HCT116 (cell line): Measurements from ENCODE around the gene MAPK1. TPM values are rescaled to one million over a fixed set of nuclear protein-coding genes. Genes with fewer than 3 reads are reported as not detected.

Experiments
- ATAC-seq: fragments of 200-7000 bp; cut with Tn5 transposase; 2 replicates; pipeline ENCODE4 v1.9.1; 2020; ENCODE audit warnings: mild to moderate bottlenecking, moderate library complexity
- BruUV-seq: library from RNA; stranded (reverse); fragments of 400-500 nt; replicated peaks from 2 replicates; lab custom pipeline; 2021; lab: Mats Ljungman, UMichigan
- CTCF ChIA-PET: fragments of 300-600 bp; sonication (Branson Sonifier 250); formaldehyde crosslinking; loops from one replicate; lab custom pipeline; 2021; ENCODE audit warnings: antibody characterized with exemption; lab: Charles Lee
- POLR2A ChIA-PET: fragments of 300-600, 350-600 bp; sonication (Branson Sonifier 250); formaldehyde crosslinking; loops from one replicate; lab custom pipeline; 2021; ENCODE audit warnings: antibody characterized with exemption; lab: Charles Lee
- RAD21 ChIA-PET, 2 experiments: fragments of 300-600 bp; sonication (Branson Sonifier 250); formaldehyde crosslinking; loops; one replicate each; lab custom pipeline; 2023; ENCODE audit warnings: low total read pairs in 2 of 2; ENCODE audit not compliant: uncharacterized antibody in 2 of 2, unreplicated experiment in 2 of 2, low non-redundant PET in 1 of 2; lab: Charles Lee
- DNase-seq: peaks from one replicate; pipeline ENCODE4 v3.0.0-alpha.2; 2010; ENCODE audit warnings: low read depth, low spot score
- H2AFZ ChIP-seq: fragments of 200-600 bp; shearing (Covaris generic), sonication (generic); 2 replicates; pipeline ENCODE4 v1.6.1; 2017; ENCODE audit warnings: low read depth, mixed run types, mixed read lengths, antibody characterized with exemption, low read length; ENCODE audit not compliant: poor library complexity, severe bottlenecking
- H3K27ac ChIP-seq: 2 replicates; pipeline ENCODE4 v1.5.1; 2012; ENCODE audit warnings: low read depth, low read length
- H3K27me3 ChIP-seq: fragments of 200-600 bp; sonication (generic); 2 replicates; pipeline ENCODE4 v1.6.1; 2016; ENCODE audit warnings: mixed run types, low read length, mixed read lengths; ENCODE audit not compliant: insufficient read depth
- H3K36me3 ChIP-seq, 2 experiments: fragments of 200-500 bp in 1 of 2; fragments of 200-600 bp in 1 of 2; sonication (Bioruptor generic) in 1 of 2; sonication (generic) in 1 of 2; 2 replicates each; pipeline versions ENCODE4 v1.5.1 to v1.6.1; 2014 to 2016; ENCODE audit warnings: low read length in 2 of 2, inconsistent platforms in 1 of 2, mixed read lengths in 1 of 2, mixed run types in 1 of 2; ENCODE audit not compliant: insufficient read depth in 2 of 2, control insufficient read depth in 1 of 2
- H3K4me1 ChIP-seq, 2 experiments: fragments of 200-600 bp in 1 of 2; sonication (generic) in 1 of 2; 2 replicates each; pipeline versions ENCODE4 v1.5.1 to v1.6.1; 2012 to 2017; ENCODE audit warnings: low read length in 2 of 2, inconsistent platforms in 1 of 2, mild to moderate bottlenecking in 1 of 2, mixed read lengths in 1 of 2, mixed run types in 1 of 2, moderate library complexity in 1 of 2; ENCODE audit not compliant: insufficient read depth in 2 of 2, control insufficient read depth in 1 of 2
- H3K4me2 ChIP-seq: fragments of 200-600 bp; sonication (generic); 2 replicates; pipeline ENCODE4 v1.6.1; 2017; ENCODE audit warnings: mixed run types, low read length, mixed read lengths
- H3K4me3 ChIP-seq, 2 experiments: fragments of 200-600 bp in 1 of 2; sonication (generic) in 1 of 2; replicated peaks in 1 of 2; 2 replicates each; pipeline ENCODE4 v1.5.1; 2011 to 2016; ENCODE audit warnings: low read length in 2 of 2, control low read depth in 1 of 2, low read depth in 1 of 2, mild to moderate bottlenecking in 1 of 2, mixed read lengths in 1 of 2, mixed run types in 1 of 2
- H3K79me2 ChIP-seq: fragments of 200-600 bp; sonication (generic); 2 replicates; pipeline ENCODE4 v1.6.1; 2017; ENCODE audit warnings: mild to moderate bottlenecking, mixed run types, low read length, moderate library complexity, mixed read lengths; ENCODE audit not compliant: insufficient read depth
- H3K9ac ChIP-seq: fragments of 200-600 bp; sonication (generic); 2 replicates; pipeline ENCODE4 v1.6.1; 2016; ENCODE audit warnings: low read length, mixed read lengths
- H3K9me2 ChIP-seq: fragments of 200-600 bp; sonication (generic), shearing (Covaris generic); 2 replicates; pipeline ENCODE4 v1.6.1; 2017; ENCODE audit warnings: mixed run types, mild to moderate bottlenecking, moderate library complexity; ENCODE audit not compliant: insufficient read depth
- H3K9me3 ChIP-seq, 2 experiments: fragments of 200-500 bp in 1 of 2; fragments of 200-600 bp in 1 of 2; sonication (Bioruptor generic) in 1 of 2; sonication (generic) in 1 of 2; 2 replicates each; pipeline ENCODE4 v1.6.1; 2014 to 2017; ENCODE audit warnings: low read length in 2 of 2, mixed read lengths in 2 of 2, inconsistent platforms in 1 of 2, low read depth in 1 of 2, mild to moderate bottlenecking in 1 of 2, mixed run types in 1 of 2, moderate library complexity in 1 of 2; ENCODE audit not compliant: control insufficient read depth in 1 of 2, insufficient read depth in 1 of 2
- H4K20me1 ChIP-seq: fragments of 200-600 bp; sonication (generic), shearing (Covaris generic); 2 replicates; pipeline ENCODE4 v1.6.1; 2017; ENCODE audit warnings: mixed run types, mild to moderate bottlenecking, moderate library complexity; ENCODE audit not compliant: insufficient read depth
- EGR1 ChIP-seq: IDR thresholded peaks from 2 replicates; pipeline ENCODE4 v1.6.1; 2012; ENCODE audit warnings: low read depth
- ELF1 ChIP-seq: IDR thresholded peaks from 2 replicates; pipeline ENCODE4 v1.6.1; 2012; ENCODE audit warnings: low read depth, borderline replicate concordance
- EZH2 ChIP-seq: fragments of 200-600 bp; sonication (generic); IDR thresholded peaks from 2 replicates; pipeline ENCODE4 v1.6.1; 2017; ENCODE audit warnings: antibody characterized with exemption, mixed run types
- EZH2phosphoT487 ChIP-seq: fragments of 200-600 bp; IDR thresholded peaks from 2 replicates; pipeline ENCODE4 v1.6.1; 2018; ENCODE audit warnings: antibody characterized with exemption, borderline replicate concordance
- FOSL1 ChIP-seq: IDR thresholded peaks from 2 replicates; pipeline ENCODE4 v1.6.1; 2012; ENCODE audit warnings: low read depth
- JUND ChIP-seq: IDR thresholded peaks from 2 replicates; pipeline ENCODE4 v1.6.1; 2012
- POLR2A ChIP-seq: IDR thresholded peaks from 2 replicates; pipeline ENCODE4 v1.7.0; 2011; ENCODE audit warnings: borderline replicate concordance; ENCODE audit not compliant: insufficient read depth, insufficient read length; ENCODE audit errors: extremely low read depth
- RAD21 ChIP-seq: IDR thresholded peaks from 2 replicates; pipeline ENCODE4 v1.6.1; 2012; ENCODE audit warnings: low read depth, mild to moderate bottlenecking
- SIN3A ChIP-seq: IDR thresholded peaks from 2 replicates; pipeline ENCODE4 v1.6.1; 2012; ENCODE audit warnings: low read depth
- SRF ChIP-seq: IDR thresholded peaks from 2 replicates; pipeline ENCODE4 v1.6.1; 2012; ENCODE audit warnings: low read depth
- YY1 ChIP-seq: IDR thresholded peaks from 2 replicates; pipeline ENCODE4 v1.6.1; 2011; ENCODE audit warnings: low read length, low read depth, moderate library complexity, mild to moderate bottlenecking; ENCODE audit not compliant: insufficient replicate concordance; ENCODE audit errors: extremely low read depth
- ZFX ChIP-seq: fragments of 450-650 bp; IDR thresholded peaks from 2 replicates; pipeline ENCODE4 v1.6.1; 2017
- intact Hi-C: fragments of 100-400 bp; cut with micrococcal nuclease; formaldehyde crosslinking; loops from 2 replicates; pipeline ENCODE4 v1.10.0; 2022
- total RNA-seq: library from RNA; stranded (reverse); gene quantifications from one replicate; pipeline ENCODE4 v1.2.1, GENCODE V29; 2021; ENCODE audit not compliant: unreplicated experiment
- TF ChIP-seq, protein P1 (sequence below): IDR thresholded peaks from 2 replicates; pipeline ENCODE4 v1.6.1; 2012; ENCODE audit warnings: low read depth

The MAPK1 gene
- total RNA-seq, 1 experiment from 2014 or later: 137 TPM

DNA sequence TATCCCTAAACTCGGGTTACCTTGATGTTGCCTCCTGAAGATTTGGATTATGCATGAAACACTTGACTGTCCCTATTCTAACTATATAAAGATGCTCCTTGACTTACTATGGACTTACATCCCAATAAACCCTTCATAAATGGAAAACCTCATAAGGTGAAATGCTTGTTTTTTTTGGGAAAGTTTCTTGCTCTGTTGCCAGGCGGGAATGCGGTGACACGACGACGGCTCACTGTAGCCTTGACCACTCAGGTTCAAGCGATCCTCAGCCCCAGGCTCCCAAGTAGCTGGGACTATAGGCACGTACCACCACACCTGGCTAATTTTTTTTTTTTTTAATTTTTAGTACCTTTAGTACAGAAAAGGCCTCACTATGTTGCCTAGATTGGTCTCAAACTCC, 10.6 kb downstream of the MAPK1 start:
- Histone ChIP-seq H3K9ac (no peak overlapping the region), H3K9me2 (no peaks in the 10 kb centered on the region), H3K36me3 (no peaks in the 10 kb centered on the region), H3K79me2 (peaks cover 99% of the 10 kb centered on the region), H2AFZ (no peak overlapping the region), H3K9me3 (no peaks in the 10 kb centered on the region), H3K27ac (no peak overlapping the region), H3K4me3 (no peak overlapping the region), H3K27me3 (no peaks in the 10 kb centered on the region), H3K4me1 (no peaks in the 10 kb centered on the region), H3K4me2 (no peak overlapping the region), H4K20me1 (peaks cover 47% of the 10 kb centered on the region; the same call in 1 of the 2 replicates)
- ATAC-seq: no peak
- no TSS peak for BruUV-seq
- no peak for DNase-seq
- no peak for TF ChIP-seq JUND
- TF ChIP-seq EGR1: no peak
- TF ChIP-seq SRF: no peak
- no peak for TF ChIP-seq EZH2
- no peak for TF ChIP-seq EZH2phosphoT487
- TF ChIP-seq FOSL1: no peak
- no peak for TF ChIP-seq ELF1
- no peak for TF ChIP-seq RAD21
- TF ChIP-seq, protein P1, sequence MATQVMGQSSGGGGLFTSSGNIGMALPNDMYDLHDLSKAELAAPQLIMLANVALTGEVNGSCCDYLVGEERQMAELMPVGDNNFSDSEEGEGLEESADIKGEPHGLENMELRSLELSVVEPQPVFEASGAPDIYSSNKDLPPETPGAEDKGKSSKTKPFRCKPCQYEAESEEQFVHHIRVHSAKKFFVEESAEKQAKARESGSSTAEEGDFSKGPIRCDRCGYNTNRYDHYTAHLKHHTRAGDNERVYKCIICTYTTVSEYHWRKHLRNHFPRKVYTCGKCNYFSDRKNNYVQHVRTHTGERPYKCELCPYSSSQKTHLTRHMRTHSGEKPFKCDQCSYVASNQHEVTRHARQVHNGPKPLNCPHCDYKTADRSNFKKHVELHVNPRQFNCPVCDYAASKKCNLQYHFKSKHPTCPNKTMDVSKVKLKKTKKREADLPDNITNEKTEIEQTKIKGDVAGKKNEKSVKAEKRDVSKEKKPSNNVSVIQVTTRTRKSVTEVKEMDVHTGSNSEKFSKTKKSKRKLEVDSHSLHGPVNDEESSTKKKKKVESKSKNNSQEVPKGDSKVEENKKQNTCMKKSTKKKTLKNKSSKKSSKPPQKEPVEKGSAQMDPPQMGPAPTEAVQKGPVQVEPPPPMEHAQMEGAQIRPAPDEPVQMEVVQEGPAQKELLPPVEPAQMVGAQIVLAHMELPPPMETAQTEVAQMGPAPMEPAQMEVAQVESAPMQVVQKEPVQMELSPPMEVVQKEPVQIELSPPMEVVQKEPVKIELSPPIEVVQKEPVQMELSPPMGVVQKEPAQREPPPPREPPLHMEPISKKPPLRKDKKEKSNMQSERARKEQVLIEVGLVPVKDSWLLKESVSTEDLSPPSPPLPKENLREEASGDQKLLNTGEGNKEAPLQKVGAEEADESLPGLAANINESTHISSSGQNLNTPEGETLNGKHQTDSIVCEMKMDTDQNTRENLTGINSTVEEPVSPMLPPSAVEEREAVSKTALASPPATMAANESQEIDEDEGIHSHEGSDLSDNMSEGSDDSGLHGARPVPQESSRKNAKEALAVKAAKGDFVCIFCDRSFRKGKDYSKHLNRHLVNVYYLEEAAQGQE: no peak
- no peak for TF ChIP-seq POLR2A
- TF ChIP-seq ZFX: no peak
- no peak for TF ChIP-seq SIN3A
- TF ChIP-seq YY1: no peak
- RAD21 ChIA-PET: no interaction called here
- intact Hi-C loops: no loop called here
- CTCF ChIA-PET: no interaction called here
- POLR2A ChIA-PET: no interaction called here
